NCI-H1092 treated with DMSO at 0.1 percent for 48 hours (cell line): ENCODE results near the gene PSORS1C2.
"Not testable (repeated sequence)": the region's sequence is repeated elsewhere in the genome, so short reads cannot be mapped to it uniquely, and the experiment has no call there.

Source experiments
- DNase-seq: peaks from one replicate; lab custom pipeline; 2025; lab: John Stamatoyannopoulos, UW

Gene PSORS1C2

DNA sequence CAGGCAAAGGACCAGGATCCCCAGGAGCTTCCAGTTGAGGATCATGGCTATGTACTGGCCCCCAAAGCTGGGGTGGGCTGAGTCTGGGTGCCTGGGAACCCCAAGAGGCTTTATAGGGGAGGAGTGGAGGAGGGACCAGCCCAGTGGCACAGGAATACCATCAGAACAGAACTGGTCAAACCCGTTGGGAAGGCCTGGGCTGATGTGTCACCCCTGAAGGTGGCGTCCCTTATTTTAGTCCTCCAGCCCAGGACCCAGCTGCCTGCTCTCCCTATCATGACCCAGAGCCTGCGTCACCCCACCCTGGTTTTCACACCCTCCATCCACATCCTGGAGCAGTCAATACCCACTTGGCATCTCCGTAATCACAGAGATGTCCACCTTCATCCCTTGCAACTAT, at the start of gene PSORS1C2:
TSS of gene PSORS1C2 (minus strand) at position 85 of the 400 bp plus-strand sequence. CDS start at position 45, 40 bp downstream.
- no peak for DNase-seq

DNA sequence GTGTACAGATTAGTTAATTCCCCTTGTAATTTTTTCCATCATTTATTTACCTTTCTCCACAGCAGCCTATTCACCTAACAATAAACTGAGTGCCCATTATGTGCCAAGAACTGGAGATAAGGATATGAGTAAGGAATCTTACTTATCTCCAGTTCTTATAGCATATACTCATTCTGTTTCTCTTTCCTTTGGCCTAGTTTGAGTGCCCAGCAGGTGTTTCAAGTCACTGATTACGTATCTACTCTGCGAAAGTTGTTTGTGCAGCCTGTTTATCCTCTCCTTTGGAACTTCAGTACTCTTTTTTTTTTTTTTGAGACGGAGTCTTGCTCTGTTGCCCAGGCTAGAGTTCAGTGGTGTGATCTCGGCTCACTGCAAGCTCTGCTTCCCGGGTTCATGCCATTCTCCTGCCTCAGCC, 48.9 kb upstream of the PSORS1C2 start:
- no peak for DNase-seq

DNA sequence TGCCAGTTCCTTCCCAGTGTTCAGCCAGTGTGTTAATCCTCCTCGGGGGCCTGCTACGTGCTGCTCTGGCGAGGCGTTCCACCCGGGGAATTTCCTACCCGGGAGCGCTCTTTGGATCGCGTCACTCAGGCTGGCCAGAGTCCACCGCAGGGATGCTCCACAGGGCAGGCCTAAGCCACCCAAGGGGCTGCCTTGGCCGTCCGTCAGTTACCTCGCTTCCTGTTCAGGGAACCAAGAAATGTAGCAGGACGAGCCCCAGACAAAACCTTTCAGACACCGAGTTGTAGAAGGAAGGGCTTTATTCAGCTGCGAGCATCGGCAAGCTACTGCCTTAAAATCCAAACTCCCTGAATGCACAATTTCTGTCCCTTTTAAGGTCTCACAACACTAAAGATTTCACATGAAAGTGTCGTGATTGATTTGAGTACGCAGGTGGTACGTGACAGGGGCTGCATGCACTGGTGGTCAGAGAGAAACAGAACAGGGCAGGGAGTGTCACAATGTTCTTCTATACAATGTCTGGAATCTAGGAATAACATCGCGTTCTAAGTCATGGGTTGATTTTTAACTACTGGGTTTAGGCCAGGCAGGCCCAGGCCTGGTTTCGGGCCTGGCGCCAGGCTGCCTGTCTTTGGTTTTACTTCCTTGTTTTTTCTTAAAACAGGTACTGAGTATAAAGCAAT, 47.3 kb upstream of the PSORS1C2 start:
- DNase-seq, result no peak

DNA sequence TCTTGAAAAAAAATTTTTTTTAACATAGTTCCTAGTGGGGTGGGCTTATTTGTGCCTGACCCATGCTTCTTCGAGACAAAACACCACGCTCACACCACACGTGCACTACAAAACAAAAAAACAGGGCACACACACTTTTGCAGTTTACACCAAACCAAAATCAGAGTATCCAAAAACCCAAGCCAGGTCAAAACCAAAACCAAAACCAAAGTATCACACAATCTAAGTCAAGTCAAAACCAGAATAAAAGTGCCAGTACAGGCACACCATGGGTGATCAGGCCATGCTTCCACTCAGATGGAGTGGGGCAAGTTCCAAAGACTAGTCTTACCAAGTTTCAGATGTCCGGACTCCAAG, 46.8 kb upstream of the PSORS1C2 start:
- DNase-seq, result not testable (repeated sequence)

DNA sequence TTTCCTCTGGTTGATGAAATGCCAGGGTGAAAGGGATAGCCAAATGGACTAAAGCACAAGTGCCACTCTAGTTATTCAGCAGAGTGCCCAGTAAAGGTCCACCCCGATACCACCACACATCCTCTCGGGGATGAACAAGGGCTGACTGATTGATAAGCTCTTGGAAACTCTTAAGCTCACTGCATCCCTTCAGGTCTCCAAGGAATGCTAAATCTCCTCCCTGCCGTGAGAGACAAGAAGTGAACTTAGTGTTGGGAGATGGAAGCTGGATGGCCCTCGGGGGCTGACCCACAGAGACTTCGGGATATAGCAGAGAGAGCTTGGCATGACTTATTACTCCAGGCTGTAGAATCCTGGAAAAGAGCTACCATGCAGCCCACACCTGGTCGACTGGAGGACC, 45.0 kb upstream of the PSORS1C2 start:
- DNase-seq, result not testable (repeated sequence)

DNA sequence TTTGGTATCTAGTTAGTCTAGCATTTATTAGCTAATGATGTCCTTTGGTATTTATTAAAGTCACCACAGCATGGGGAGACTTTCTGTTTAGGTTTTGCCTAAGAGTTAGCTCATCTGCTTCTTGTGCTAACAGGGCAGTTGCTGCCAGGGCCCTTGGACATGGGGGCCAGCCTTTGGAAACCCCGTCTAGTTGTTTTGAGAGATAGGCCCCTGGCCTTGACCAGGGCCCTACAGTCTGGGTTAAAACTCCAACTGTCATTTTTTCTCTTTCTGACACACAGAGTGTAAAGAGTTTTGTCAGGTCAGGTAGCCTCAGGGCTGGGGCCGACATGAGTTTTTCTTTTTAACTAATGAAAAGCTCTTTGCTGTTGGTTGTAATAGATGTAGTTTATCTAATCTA, 44.4 kb upstream of the PSORS1C2 start:
- DNase-seq, result not testable (repeated sequence)

DNA sequence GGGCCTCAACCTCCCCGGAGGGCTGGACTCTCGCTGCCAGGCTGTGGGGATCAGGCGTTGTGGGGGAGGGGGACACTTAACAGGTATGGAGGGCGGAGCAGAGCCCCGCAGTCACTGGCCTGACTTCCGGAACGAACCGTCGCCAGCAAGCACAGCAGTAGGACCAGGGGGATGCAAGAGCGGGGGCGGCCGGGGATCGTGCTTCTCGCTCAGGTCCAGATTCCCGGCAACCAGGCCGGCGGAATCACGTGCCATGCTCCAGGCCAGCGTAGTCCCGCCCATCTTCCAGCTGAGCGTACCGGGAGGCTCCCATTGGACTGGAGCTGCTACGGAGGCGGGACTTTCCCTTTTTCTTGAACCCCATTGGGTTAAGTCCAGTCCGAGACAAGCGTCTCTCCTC, 41.6 kb upstream of the PSORS1C2 start:
- no peak for DNase-seq

DNA sequence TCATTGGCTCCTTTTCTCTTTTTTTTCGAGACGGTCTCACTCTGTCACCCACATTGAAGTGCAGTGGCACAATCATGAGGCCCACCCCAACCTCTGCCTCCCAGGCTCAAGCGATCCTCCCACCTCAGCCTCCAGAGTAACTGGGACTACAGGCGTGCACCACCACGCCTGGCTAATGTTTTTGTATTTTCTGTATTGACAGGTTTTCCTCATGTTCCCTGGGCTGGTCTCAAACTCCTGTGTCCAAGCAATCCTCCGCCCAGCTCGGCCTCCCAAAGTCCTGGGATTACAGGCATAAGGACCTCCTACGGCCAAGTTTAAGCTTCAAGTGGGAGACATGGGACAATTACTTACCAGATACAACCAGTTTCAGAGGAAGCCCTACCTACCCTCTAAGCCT, 41.0 kb upstream of the PSORS1C2 start:
- no peak for DNase-seq

DNA sequence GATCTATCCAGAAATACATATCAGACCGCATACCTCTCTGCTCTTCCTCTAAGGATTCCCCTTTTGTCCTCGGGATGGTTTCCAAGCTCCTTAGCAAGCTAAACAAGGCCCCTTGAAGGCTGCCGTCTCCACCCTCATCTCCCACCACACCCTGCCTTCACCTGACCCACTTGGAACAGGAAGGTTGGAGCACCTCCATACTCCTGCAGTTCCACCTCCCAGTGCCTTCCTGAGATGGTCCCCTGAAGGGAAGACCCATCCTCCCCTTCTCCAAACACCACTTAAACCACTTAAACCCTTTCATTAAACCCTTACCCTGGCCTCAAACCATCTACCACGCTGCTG, 40.1 kb upstream of the PSORS1C2 start:
- no peak for DNase-seq

DNA sequence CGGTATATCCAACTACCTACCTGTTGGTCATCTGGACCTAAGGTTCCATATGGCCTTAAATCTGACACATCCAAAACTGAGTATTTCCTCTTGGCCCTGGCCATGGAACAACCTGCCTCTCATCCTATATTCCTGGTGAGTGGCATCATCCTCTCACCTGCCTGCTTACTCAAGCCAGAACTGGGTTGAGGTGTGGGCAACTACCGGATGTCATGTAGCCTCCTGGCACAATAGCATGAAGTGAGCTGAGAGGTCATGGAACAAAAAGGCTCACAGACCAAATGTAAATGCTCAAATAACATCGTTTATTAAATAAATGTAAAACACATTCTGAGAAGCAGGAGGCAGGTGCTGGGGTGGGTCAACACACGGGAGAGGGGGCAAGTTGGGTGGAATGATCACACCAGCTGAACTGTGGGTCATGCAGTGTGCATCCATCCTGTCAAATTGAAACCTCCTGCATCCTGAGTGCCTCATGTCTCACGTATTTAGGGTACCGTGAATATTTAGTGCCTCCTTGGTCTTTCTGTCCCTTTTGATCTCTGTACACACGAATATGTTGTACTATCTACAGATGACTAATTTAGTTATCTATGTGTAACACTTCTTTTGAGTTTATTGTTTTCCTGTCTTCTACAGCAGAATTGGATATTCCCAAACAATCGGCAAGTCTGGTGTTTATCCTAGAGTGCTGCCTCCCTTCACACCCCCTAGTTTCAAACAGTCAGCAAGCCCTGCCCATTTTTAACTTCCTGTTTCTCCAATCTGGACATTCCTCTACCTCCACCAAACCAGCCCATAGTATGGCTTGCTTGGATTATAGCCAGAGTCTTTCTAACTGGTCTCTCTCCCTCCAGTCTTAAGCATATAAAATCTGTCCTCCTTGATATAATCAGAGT, 39.5 kb upstream of the PSORS1C2 start:
- DNase-seq, result no peak

DNA sequence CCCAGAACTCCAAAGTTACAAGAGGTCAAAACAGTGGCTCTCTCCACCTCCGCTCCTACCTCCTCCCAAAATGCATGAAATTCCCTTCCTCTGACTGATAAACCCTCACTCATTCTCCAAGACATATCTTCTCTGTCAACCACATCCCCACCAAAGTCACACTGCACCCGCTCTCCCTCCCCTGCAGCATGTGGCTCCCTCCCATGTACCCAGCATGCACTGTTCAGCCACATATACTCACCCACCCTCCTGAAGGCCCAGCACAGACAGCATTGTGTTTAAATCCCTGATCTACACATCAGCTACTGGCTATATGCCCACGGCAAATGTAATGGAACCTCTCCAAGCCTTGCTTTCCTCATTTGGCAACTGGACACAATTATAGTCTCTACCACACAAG, 37.1 kb upstream of the PSORS1C2 start:
- DNase-seq, result no peak

DNA sequence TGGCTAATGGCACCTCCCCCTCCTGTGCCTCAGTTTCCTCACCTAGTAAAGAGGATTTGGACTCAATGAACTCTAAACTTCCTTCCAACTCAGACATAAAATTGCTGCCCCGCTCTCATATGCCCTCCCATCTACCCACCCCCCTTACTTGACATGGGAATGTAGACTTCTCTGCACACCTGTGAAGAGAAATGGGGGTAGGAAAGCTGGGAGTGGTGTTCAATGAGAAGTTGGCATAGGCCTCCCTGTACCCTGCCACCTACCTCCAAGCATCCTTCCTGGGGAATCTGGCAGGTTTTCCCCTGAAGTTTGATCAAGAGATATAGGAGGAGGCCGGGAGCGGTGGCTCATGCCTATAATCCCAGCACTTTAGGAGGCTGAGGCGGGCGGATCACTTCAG, 35.5 kb upstream of the PSORS1C2 start:
- no peak for DNase-seq

DNA sequence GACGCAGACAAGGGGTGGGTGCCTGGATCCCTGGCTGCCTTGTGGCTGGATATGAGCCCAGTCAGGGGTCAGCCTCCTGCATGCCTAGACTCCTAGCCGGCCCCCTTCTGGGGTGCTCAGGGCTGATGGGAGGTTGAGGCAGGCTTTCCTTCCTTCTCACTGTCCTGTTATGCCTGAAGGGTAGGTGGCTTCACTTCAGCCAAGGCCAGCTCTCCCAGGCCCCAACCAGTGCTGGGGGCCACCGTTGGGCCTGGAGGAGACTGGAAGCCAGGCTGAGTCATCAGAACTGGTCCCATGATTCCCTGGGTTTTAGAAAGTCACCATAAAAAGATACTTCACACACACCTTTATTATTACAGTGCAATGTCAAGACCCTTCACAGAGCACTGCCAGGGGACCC, 34.5 kb upstream of the PSORS1C2 start:
- DNase-seq, result no peak

DNA sequence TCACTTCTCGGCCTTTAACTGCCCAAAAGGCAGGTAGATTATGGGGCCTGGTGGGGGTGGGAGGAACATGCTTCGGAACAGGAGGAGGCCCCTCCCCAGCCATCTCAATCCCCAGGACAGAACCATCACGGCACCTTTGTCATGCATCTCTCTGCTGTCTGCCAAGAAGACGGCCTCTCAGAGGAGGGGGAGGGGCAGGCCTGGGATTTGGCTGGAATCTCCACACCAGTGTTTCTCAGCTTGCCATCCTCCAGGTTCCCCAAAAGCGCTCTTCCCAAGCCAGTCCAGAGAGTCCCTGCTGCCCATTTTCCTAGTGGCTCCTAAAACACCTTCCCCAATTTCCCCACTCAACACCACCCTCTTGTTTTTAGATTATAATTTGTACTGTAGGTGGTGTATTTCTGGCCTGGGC, 34.1 kb upstream of the PSORS1C2 start:
- no peak for DNase-seq

DNA sequence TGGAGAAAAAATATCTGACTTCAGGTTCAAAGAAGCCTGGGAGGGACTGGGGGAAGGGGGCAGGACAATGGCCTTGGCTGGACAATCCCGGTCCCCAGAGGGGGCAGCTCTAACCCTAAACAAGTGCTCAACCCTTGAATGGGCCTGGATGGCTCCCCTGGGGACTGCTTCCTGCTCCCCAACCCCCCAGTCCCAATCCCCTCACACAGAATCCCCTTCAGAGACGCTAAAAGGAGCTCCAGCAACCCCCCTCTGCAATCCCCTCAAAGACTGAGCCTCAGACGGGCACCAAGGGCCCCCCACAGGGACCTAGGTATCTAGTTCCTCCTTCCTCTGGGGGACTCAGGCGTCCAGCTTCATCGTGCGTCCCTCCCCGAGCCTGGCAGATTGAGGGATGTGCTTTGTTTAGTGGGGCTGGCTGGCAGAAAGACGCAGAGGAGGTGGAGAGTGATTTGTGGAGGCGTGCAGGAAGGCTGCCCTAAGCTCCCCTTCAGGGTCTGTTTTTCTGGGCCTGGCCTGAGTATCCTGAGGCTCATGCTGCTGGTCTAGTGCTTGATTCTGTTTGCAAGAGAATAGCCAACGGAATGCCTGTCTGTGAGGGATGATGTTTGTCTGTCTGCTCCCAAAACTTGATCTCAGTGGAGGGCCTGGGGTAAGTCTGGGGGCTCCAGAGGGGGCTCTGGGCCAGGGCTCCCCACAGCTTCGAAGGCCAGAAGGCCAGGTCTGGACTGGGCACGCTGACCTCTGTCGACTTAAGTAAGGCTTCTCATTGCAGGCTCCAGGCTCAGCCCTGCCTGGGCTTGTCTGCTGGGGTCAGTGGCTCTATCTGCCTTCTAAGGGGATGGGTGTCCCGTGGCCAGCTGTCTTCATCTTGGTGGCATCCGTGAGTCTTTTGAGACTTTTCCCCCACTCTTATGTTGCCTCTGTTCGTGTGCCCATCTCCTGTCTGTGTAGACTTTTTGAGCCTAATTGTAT, 33.4 kb upstream of the PSORS1C2 start:
- DNase-seq, result no peak

DNA sequence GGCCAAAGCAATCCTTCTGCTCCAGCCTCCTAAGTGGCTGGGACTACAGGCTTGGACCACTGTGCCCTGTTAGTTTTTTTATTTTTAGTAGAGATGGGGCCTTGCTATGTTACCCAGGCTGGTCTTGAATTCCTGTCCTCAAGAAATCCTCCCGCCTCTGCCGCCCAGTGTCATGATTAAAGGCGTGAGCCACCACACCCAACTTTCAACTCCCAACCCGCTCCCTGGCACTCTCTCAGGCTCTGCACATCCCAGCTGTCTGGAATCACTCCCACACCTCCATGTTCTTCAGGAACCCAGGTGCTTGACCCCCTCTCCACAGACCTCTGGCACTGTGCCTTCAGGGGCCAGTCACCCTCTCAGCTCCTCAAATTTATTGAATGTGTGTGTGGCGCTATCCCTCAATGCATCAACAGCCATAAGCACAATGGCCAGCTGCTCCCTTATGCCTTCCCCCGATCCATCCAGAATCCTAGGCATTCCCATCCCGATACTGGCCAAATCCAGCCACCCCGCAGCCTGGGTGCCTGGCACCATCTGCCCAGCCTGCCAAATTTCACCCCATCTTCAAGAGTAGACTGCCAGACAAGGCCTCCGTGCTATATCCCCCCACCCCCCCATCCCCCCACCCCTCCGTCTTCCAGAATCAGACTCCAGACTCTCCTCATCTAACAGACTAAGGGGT, 32.3 kb upstream of the PSORS1C2 start:
- no peak for DNase-seq

DNA sequence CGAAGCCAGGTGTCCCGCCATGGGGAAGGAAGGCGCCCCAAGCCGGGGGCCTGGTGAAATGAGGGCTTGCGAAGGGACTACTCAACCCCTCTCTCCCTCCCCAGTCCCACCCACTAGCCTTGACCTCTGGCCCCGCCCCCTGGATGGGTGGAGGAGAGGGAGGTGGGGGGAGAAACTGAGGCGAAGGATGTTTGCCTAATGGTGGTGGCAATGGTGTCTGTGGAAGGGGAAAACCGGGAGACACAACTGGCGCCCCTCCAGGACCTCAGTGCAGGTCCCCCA, 31.7 kb upstream of the PSORS1C2 start, which contains the start of gene POU5F1:
TSS of gene POU5F1 (minus strand) at position 83 of the 282 bp plus-strand sequence. CDS start at position 21, 62 bp downstream.
- DNase-seq, result no peak

DNA sequence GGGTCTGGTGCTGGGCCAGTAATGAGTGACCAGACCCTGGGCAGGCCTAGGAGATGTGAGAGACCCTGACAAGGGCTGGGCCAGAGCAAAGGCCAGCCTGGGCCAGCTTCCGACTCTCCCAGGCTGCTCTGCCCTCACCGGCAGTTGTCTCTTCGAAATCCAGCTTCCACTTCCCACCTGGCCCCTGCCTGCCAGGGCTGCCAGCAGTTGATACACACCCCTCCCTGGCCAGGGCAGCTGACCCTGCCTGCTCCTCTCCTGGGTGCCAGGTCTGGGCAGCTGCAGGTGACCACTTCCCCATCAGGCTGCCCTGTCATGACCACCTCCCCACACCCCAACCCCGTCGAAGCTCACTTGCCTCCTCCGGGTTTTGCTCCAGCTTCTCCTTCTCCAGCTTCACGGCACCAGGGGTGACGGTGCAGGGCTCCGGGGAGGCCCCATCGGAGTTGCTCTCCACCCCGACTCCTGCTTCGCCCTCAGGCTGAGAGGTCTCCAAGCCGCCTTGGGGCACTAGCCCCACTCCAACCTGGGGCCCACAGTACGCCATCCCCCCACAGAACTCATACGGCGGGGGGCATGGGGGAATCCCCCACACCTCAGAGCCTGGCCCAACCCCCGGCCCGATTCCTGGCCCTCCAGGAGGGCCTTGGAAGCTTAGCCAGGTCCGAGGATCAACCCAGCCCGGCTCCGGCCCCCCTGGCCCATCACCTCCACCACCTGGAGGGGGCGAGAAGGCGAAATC, 31.2 kb upstream of the PSORS1C2 start:
- DNase-seq, result not testable (repeated sequence)

DNA sequence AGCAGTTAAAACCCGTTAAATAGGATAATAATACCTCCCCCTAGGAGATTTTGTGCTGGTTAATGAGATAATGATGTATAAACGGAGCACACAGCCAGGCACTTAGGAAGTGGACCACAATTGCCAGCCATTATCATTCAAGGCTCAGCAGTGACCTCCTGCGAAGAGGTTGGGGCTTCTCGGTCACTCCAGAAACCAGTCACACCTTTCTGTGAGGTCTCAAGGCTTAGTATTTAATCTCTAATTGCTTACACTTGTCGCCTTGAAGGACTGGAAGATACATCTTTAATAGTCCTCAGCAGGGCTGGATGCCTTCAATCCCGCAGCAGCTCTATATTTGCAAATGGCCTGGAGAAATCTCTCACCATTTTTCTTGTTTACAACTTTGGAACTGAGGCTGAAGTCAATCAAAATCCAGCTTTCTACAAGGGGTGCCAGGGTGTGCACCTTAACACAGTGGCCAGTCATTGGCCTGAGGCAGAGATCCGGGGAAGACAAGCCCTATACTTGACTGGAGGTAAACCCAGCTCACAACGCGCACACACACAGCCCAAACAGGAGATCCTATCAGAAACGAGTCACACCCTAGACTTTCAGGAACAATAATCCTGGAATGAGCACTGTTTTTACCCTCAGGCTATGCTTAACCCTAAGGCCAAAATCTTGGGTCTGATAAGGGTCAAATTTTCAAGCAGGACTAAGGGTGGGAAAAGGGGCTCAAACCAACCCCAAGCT, 30.4 kb upstream of the PSORS1C2 start:
- no peak for DNase-seq

DNA sequence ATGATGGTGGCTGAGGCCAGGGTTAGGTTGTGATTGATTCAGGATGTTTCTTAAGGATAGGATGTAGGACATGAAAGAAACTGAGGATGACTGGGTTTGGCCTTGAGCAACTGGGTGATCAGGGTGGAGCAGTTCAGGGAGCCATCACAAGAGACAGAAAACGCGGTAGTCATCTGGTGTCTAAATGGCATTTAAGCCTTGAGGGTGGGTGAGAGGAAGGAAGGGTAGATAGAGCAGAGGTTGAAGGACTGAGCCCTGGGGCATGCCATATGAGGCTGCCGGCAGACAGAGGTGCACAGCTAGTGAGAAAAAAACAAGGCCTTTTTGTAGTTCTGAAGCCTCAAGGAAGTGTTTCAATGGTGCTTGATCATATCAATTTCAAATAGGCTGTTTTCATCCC, 29.7 kb upstream of the PSORS1C2 start:
- DNase-seq, result no peak
